HG02623 (cell line): ENCODE measurements around the gene A3GALT2.

Experiments used
- ATAC-seq: cut with Tn5 transposase; IDR thresholded peaks from one replicate; pipeline ENCODE4 v1.9.1; 2021; ENCODE audit warnings: moderate library complexity; ENCODE audit not compliant: unreplicated experiment

A3GALT2 gene

GRCh38 chr1:33274446-33274845 lies 46.5 kb downstream of the A3GALT2 start:
- ATAC-seq: no peak

- no peak for ATAC-seq
Observed at GRCh38 chr1:33273961-33274371, 46.9 kb downstream of the A3GALT2 start.

- no peak for ATAC-seq
Observed at GRCh38 chr1:33273406-33273805, 47.5 kb downstream of the A3GALT2 start.

DNA sequence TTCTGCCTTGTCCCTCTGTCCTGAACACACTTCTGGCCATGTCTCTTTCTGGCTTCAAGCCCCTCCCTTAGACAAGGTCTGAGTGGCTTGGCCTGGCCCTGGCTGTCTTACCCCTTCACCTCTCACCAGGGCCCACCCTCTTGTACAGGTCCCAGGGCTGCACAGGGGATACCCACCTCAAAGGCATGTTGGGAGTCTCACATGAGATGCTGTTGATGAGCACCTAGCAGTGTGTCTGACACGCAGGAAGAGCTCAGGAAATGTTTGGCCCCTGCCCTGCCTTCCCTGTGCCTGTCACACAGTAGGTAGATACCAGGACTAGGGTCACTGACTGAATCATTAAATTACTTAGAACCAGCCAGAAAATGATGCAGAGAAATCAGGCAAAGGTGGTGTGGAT lies 48.0 kb downstream of the A3GALT2 start:
- no peak for ATAC-seq

- no peak for ATAC-seq
Observed at GRCh38 chr1:33272509-33272908, 48.4 kb downstream of the A3GALT2 start.

- no peak for ATAC-seq
Observed at GRCh38 chr1:33271666-33272505, 49.0 kb downstream of the A3GALT2 start.

DNA sequence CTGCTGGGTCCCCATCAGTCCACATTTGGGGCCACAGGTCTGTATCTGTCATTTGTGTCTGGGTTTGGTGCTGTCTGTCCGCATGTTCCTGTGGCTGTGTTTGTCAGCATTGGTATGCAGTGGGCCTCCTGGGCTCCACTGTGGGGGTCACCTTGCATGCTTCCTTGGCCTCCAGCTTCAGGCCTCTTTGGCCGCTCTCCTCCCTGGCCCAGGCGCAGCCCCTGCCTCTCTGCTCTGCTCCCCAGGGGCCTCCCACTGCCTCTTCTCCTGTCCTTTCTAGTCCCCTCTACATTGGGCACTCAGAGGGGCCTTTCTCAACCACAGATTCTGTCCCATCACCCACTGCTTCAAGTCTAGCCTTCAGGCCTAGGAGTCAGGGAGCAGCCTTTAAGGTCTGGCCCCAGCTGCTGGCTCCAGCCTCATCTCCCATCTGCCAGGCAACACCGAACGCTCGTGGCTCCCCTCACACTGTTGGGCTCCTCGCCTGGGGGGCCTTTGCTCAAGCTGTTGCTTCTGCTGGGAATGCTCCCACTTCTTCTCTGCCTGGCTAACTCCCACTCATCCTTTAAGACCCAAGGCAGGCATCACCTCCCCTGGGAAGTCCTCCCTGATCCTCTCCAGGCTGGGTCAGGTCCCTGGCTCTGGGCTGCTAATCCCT lies 50.0 kb downstream of the A3GALT2 start:
- ATAC-seq: no peak

DNA sequence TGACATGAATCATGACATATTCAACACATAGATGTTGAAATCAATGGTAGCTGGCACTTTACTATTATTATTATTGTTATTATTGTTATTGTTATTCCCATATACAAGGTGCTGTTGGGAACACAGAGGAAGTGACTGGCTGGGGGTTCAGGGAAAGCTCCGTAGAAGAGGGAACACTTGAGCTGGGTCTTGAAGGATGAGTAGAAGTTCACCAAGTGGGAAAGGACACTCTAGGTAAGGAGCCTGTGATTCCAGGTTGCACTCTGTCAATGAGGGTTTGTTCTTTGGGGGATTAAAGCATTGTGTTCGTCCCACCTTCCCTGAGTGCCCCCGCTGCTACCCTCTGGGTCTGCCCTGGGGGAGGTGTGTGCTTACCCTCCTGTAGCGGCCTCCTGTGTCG lies 50.5 kb downstream of the A3GALT2 start:
- no peak for ATAC-seq

- ATAC-seq: no peak
Observed at GRCh38 chr1:33269621-33270020, 51.3 kb downstream of the A3GALT2 start.

GRCh38 chr1:33268927-33269610 lies 51.8 kb downstream of the A3GALT2 start:
- no peak for ATAC-seq

- no peak for ATAC-seq
Observed at GRCh38 chr1:33268457-33268856, 52.4 kb downstream of the A3GALT2 start.

- ATAC-seq: no peak
Observed at GRCh38 chr1:33267468-33268205, 53.3 kb downstream of the A3GALT2 start.

GRCh38 chr1:33266766-33267165 lies 54.1 kb downstream of the A3GALT2 start:
- ATAC-seq: no peak

- ATAC-seq: no peak
Observed at GRCh38 chr1:33265780-33266605, 54.9 kb downstream of the A3GALT2 start.

DNA sequence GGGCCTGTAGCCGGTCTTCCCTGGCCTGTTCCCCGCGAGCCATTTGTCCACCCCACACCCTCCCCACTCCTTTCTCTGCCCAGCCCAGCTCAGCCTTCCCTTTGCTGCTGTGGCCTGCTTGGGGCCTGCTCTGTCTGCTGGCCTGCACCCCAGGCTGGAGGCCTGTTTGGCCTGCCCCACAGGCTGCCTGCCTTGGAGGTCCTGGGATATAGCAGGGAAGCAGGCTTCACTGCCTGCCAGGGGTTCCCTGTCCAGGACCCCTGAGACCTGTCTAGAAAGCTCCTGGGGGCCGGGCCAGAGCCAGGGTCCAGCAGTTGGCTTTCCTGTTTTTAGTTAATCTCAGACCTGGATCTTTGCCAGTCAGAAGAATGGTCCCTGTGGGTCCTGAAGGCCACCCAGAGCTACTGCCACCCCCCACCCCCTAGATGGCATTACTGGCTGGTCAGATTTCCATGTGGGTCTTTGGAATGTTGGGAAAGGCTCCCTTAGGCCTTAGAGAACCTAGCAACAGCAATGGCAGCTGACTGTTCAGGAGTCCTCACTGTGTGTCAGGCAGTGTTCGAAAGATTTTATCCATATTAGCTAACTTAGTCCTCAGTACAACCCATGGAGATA lies 56.9 kb downstream of the A3GALT2 start:
- ATAC-seq: no peak

GRCh38 chr1:33261344-33261743 lies 59.6 kb downstream of the A3GALT2 start:
- ATAC-seq: no peak

GRCh38 chr1:33260439-33260838 lies 60.5 kb downstream of the A3GALT2 start:
- no peak for ATAC-seq

DNA sequence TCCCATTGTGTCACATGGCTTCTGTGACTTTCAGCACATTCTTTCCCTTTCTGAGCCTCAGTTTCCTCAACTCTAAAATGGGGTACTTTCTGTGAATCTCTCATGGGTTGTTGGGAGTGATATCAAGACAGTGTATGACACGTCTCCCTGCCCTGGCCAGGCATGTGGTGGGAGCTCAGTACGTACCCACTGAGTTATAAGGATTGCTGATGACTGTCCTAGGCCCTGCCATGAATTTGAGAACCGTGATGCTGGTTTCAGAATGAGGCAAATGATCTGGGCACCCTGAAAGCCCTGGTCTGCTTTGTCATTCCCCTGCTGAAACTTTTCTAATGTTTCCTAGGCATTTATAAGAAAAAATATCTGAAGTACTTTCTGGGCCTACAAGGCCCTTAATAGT lies 61.0 kb downstream of the A3GALT2 start:
- ATAC-seq: no peak

- ATAC-seq: no peak
Observed at GRCh38 chr1:33258788-33259274, 62.1 kb downstream of the A3GALT2 start.
